HepG2 (cell line): ENCODE results near the gene ERMARD. TPM values are rescaled to one million over a fixed set of nuclear protein-coding genes. Genes with fewer than 3 reads are reported as not detected.

Source experiments
- ATAC-seq: fragments of 200-7000 bp; cut with Tn5 transposase; 3 replicates; pipeline ENCODE4 v1.9.1; 2020; ENCODE audit warnings: mild to moderate bottlenecking, moderate library complexity
- BruUV-seq: library from RNA; stranded (reverse); fragments of 400-500 nt; replicated peaks from 2 replicates; lab custom pipeline; 2021; lab: Mats Ljungman, UMichigan
- CTCF ChIA-PET: fragments of 300-600 bp; formaldehyde crosslinking; extraction: SDS; loops from one replicate; lab custom pipeline; 2021; ENCODE audit warnings: low total read pairs, inconsistent platforms, low intra/inter-chr PET ratio; lab: Yijun Ruan, JAX
- POLR2A ChIA-PET: fragments of 350-600 bp; sonication (Branson Sonifier 250); formaldehyde crosslinking; loops from one replicate; lab custom pipeline; 2020; ENCODE audit warnings: antibody characterized with exemption, inconsistent platforms; lab: Yijun Ruan, JAX
- DNase-seq: peaks from one replicate; pipeline ENCODE4 v3.0.0-alpha.2; 2015; ENCODE audit warnings: low spot score
- FAIRE-seq: peaks from 3 replicates; lab custom pipeline; 2011; peaks lifted over from hg19 to GRCh38; lab: Jason Lieb, UNC
- H2AFZ ChIP-seq: one replicate; pipeline ENCODE4 v1.6.1; 2011; ENCODE audit warnings: low read length, inconsistent platforms
- H3K27ac ChIP-seq: fragments of 300-600 bp; 3 replicates; pipeline ENCODE4 v1.8.0; 2011; ENCODE audit warnings: mixed run types, mild to moderate bottlenecking, mixed read lengths, low read length, inconsistent platforms; ENCODE audit not compliant: insufficient read depth; ENCODE audit errors: extremely low read length
- H3K27me3 ChIP-seq, 2 experiments: fragments of 200-600 bp in 1 of 2; 2 replicates in 1 of 2; 3 replicates in 1 of 2; pipeline versions ENCODE4 v1.6.0 to v1.8.0; 2011; ENCODE audit warnings: low read length in 2 of 2, mild to moderate bottlenecking in 2 of 2, moderate library complexity in 2 of 2, inconsistent platforms in 1 of 2; ENCODE audit not compliant: insufficient read depth in 2 of 2, control insufficient read depth in 1 of 2
- H3K36me3 ChIP-seq, 2 experiments: fragments of 200-600 bp in 1 of 2; replicated peaks in 1 of 2; 2 replicates in 1 of 2; 3 replicates in 1 of 2; pipeline versions ENCODE4 v1.5.1 to v1.8.0; 2011; ENCODE audit warnings: low read length in 2 of 2, inconsistent platforms in 1 of 2; ENCODE audit not compliant: insufficient read depth in 2 of 2, control insufficient read depth in 1 of 2
- H3K4me1 ChIP-seq: 2 replicates; pipeline ENCODE4 v1.5.1; 2012; ENCODE audit warnings: low read length, inconsistent platforms; ENCODE audit not compliant: insufficient read depth
- H3K4me2 ChIP-seq: 2 replicates; pipeline ENCODE4 v1.6.0; 2011; ENCODE audit warnings: low read depth, low read length, inconsistent platforms
- H3K4me3 ChIP-seq, 3 experiments: fragments of 200-600 bp in 1 of 3; sonication (generic), shearing (Covaris generic) in 1 of 3; replicated peaks in 1 of 3; 2 replicates each; pipeline ENCODE4 v1.5.1; 2011 to 2016; ENCODE audit warnings: low read length in 3 of 3, inconsistent platforms in 2 of 3, low read depth in 2 of 3, mild to moderate bottlenecking in 2 of 3, control low read depth in 1 of 3, mixed read lengths in 1 of 3; ENCODE audit not compliant: insufficient read depth in 1 of 3
- H3K79me2 ChIP-seq: one replicate; pipeline ENCODE4 v1.6.1; 2011; ENCODE audit warnings: low read length, inconsistent platforms; ENCODE audit not compliant: insufficient read depth
- H3K9ac ChIP-seq: 2 replicates; pipeline ENCODE4 v1.6.0; 2011; ENCODE audit warnings: mild to moderate bottlenecking, low read depth, low read length, inconsistent platforms; ENCODE audit not compliant: insufficient read depth
- H3K9me3 ChIP-seq: 2 replicates; pipeline ENCODE4 v1.5.1; 2012; ENCODE audit warnings: mild to moderate bottlenecking, low read length
- H4K20me1 ChIP-seq: 2 replicates; pipeline ENCODE4 v1.6.0; 2011; ENCODE audit warnings: inconsistent platforms, mild to moderate bottlenecking, low read length, moderate library complexity; ENCODE audit not compliant: insufficient read depth
- ARHGAP35 ChIP-seq: sonication (generic); formaldehyde crosslinking; IDR thresholded peaks from 2 replicates; pipeline ENCODE4 v1.9.0; 2022; ENCODE audit warnings: mild to moderate bottlenecking, inconsistent platforms, moderate library complexity, missing genetic modification reagents, borderline replicate concordance
- ATF7 ChIP-seq, 2 experiments: fragments of 450-650 bp in 1 of 2; sonication (generic) in 1 of 2; formaldehyde crosslinking in 1 of 2; IDR thresholded peaks; 2 replicates each; pipeline versions ENCODE4 v1.4.0 to v1.6.1; 2016 to 2020; ENCODE audit warnings: antibody characterized with exemption in 1 of 2, mild to moderate bottlenecking in 1 of 2, missing genetic modification reagents in 1 of 2
- DNMT1 ChIP-seq: sonication (generic); formaldehyde crosslinking; IDR thresholded peaks from 2 replicates; pipeline ENCODE4 v1.5.1; 2020; ENCODE audit warnings: mild to moderate bottlenecking, missing genetic modification reagents
- DR1 ChIP-seq: sonication (generic); formaldehyde crosslinking; IDR thresholded peaks from 2 replicates; pipeline ENCODE4 v1.8.0; 2021; ENCODE audit warnings: mild to moderate bottlenecking, missing genetic modification reagents, inconsistent platforms
- FUBP1 ChIP-seq: sonication (generic); formaldehyde crosslinking; IDR thresholded peaks from 2 replicates; pipeline ENCODE4 v1.5.1; 2020; ENCODE audit warnings: missing genetic modification reagents, mild to moderate bottlenecking, borderline replicate concordance
- IKZF1 ChIP-seq: fragments of 450-650 bp; IDR thresholded peaks from 2 replicates; pipeline ENCODE4 v1.7.1; 2016
- MAZ ChIP-seq, 2 experiments: sonication (generic) in 1 of 2; formaldehyde crosslinking in 1 of 2; IDR thresholded peaks; 2 replicates each; pipeline versions ENCODE4 v1.5.0 to v1.6.1; 2012 to 2020; ENCODE audit warnings: low read depth in 2 of 2, mild to moderate bottlenecking in 2 of 2, borderline replicate concordance in 1 of 2, improper control_type of control experiment in 1 of 2, low read length in 1 of 2, missing genetic modification reagents in 1 of 2, moderate library complexity in 1 of 2
- RARG ChIP-seq: sonication (generic); formaldehyde crosslinking; IDR thresholded peaks from 2 replicates; pipeline ENCODE4 v1.4.0; 2020; ENCODE audit warnings: low read depth, mild to moderate bottlenecking, missing genetic modification reagents
- RFXAP ChIP-seq: sonication (generic); formaldehyde crosslinking; IDR thresholded peaks from 2 replicates; pipeline ENCODE4 v1.4.0; 2020; ENCODE audit warnings: missing genetic modification reagents, borderline replicate concordance
- RXRA ChIP-seq: sonication (generic); formaldehyde crosslinking; IDR thresholded peaks from 2 replicates; pipeline ENCODE4 v1.5.1; 2020; ENCODE audit warnings: missing genetic modification reagents
- SIX4 ChIP-seq: sonication (generic); formaldehyde crosslinking; IDR thresholded peaks from 2 replicates; pipeline ENCODE4 v1.4.0; 2020; ENCODE audit warnings: missing genetic modification reagents
- SRF ChIP-seq: IDR thresholded peaks from 2 replicates; pipeline ENCODE4 v1.6.1; 2011; ENCODE audit warnings: mild to moderate bottlenecking, low read depth, low read length, moderate library complexity
- ZFP1 ChIP-seq: IDR thresholded peaks from 2 replicates; pipeline ENCODE4 v1.6.1; 2016
- ZNF607 ChIP-seq: sonication (generic); formaldehyde crosslinking; IDR thresholded peaks from 2 replicates; pipeline ENCODE4 v1.5.1; 2020; ENCODE audit warnings: missing genetic modification reagents, mild to moderate bottlenecking, borderline replicate concordance
- WGBS: methylation state at CpG from one replicate; pipeline ENCODE4 v1.1.6; 2017; ENCODE audit warnings: low lambda C conversion rate; 5-methylcytosine and 5-hydroxymethylcytosine counted together
- in situ Hi-C: cut with HindIII; loops from 2 replicates; pipeline ENCODE4 v1.10.0; 2017; ENCODE audit warnings: low pct_unique_long_range_greater_than_20kb; ENCODE audit not compliant: extremely low pct_ligation_motif_present
- intact Hi-C: fragments of 100-400 bp; cut with micrococcal nuclease; formaldehyde crosslinking; loops from one replicate; pipeline ENCODE4 v1.10.0; 2022; ENCODE audit not compliant: unreplicated experiment
- polyA plus RNA-seq, 8 experiments: library from polyadenylated mRNA; depleted of rRNA in 3 of 8; stranded (reverse) in 7 of 8; unstranded in 1 of 8; fragments of >200 nt; fragmentation: Illumina TruSeq in 4 of 8; extraction: Trizol in 4 of 8; gene quantifications; 2 replicates each; pipeline versions ENCODE4 v1.2.1 to v1.2.3, GENCODE V29; 2011 to 2016; ENCODE audit warnings: low read depth in 4 of 8, missing spikeins in 1 of 8, mixed read lengths in 1 of 8; ENCODE audit not compliant: insufficient read depth in 1 of 8
- total RNA-seq, 5 experiments: library from RNA; depleted of rRNA; stranded (reverse); fragments of >200 nt; fragmentation: Illumina TruSeq; extraction: Trizol; gene quantifications; 2 replicates each; pipeline ENCODE4 v1.2.3, GENCODE V29; 2016; ENCODE audit warnings: low read depth in 1 of 5

Gene ERMARD
- total and polyA plus RNA-seq, 2 of the 13 experiments (the other 11 are each of a cell fraction or from before 2014, with no cell fraction given): 8.8 to 10.7 TPM

GRCh38 chr6:169789944-169790927, 38.8 kb downstream of the ERMARD start:
- no peaks in the 10 kb centered on the region for H3K9me3 ChIP-seq
- H3K27me3 ChIP-seq: no peaks in the 10 kb centered on the region
- peaks cover 58% of the 10 kb centered on the region for H3K4me1 ChIP-seq
- H3K4me3 ChIP-seq: peak overlapping the region; percentile 64 to 80 (median 65)
- in situ Hi-C loops: loop anchor here (5.0 kb wide), 1 partner anchor 92 kb away; no protein-coding TSS in a partner anchor
- CTCF ChIA-PET: interaction anchor here (0.7 to 1.9 kb wide), 4 partner anchors 9 to 740 kb away, joined by 3 to 15 read pairs (median 4); no protein-coding TSS in a partner anchor
- H3K27ac ChIP-seq: peak overlapping the region; percentile 85
- 0% methylated on average over 53 of the region's 61 CpGs for WGBS
- H2AFZ ChIP-seq: peak overlapping the region; percentile 93
- H3K4me2 ChIP-seq: peak overlapping the region; percentile 93
- ATAC-seq (peak; percentile 89), FAIRE-seq (peak; percentile 89), DNase-seq (peak; percentile 82)
- TSS peak; percentile 78 for BruUV-seq
- H3K36me3 ChIP-seq: no peaks in the 10 kb centered on the region
- no peaks in the 10 kb centered on the region for H4K20me1 ChIP-seq
- intact Hi-C loops: loop anchor here (1.0 to 2.0 kb wide), 7 partner anchors 9 to 833 kb away; partner anchors contain the start of genes DYNLT2 and ERMARD
- peak overlapping the region; percentile 64 for H3K9ac ChIP-seq
- POLR2A ChIA-PET: interaction anchor here (0.5 to 3.9 kb wide), 23 partner anchors 10 to 763 kb away, joined by 3 to 198 read pairs (median 4); partner anchors contain the start of genes C6orf120, DYNLT2, ERMARD and FAM120B
- peaks cover 16% of the 10 kb centered on the region for H3K79me2 ChIP-seq
- TF ChIP-seq FUBP1 (CRISPR knock-in tag) (no peak), RFXAP (CRISPR knock-in tag) (no peak; the same call in 1 of the 2 replicates), MAZ (IDR thresholded peaks at IDR 0.05; ENCODE audit: borderline replicate concordance, low read depth, low read length) (peak; percentile 70; the same call in 1 of the 2 replicates), MAZ (CRISPR knock-in tag; IDR thresholded peaks at IDR 0.05; ENCODE audit: low read depth) (peak; percentile 53), SIX4 (no peak; the same call in 1 of the 2 replicates), ZFP1 (no peak; the same call in 1 of the 2 replicates), RXRA (CRISPR knock-in tag) (peak; percentile 95), RARG (0 out of 2 replicates have a peak, but pooled peaks have one; percentile 52), ATF7 (IDR thresholded peaks at IDR 0.05) (no peak), ATF7 (CRISPR knock-in tag; IDR thresholded peaks at IDR 0.05) (0 out of 2 replicates have a peak, but pooled peaks have one; percentile 26), ARHGAP35 (peak; percentile 79; the same call in 1 of the 2 replicates), DR1 (0 out of 2 replicates have a peak, but pooled peaks have one; percentile 51), SRF (no peak), IKZF1 (no peak), DNMT1 (CRISPR knock-in tag) (0 out of 2 replicates have a peak, but pooled peaks have one; percentile 47), ZNF607 (CRISPR knock-in tag) (peak; percentile 54; the same call in 1 of the 2 replicates)
